Esophagus squamous epithelium (tissue), 5 donors: ENCODE results near the gene GNG2. TPM values are rescaled to one million over a fixed set of nuclear protein-coding genes. Genes with fewer than 3 reads are reported as not detected.
A peak's percentile ranks its signal among the peaks of the same experiment; 100 is the strongest.

Experiments
- DNase-seq: peaks from one replicate; lab custom pipeline; 2025; lab: John Stamatoyannopoulos, UW
- H3K27ac ChIP-seq, 4 donors: fragments of 200-600 bp; sonication (generic); one replicate each; pipeline ENCODE4 v1.5.1; 2016 to 2019; ENCODE audit warnings: mild to moderate bottlenecking in 1 of 4
- H3K27me3 ChIP-seq, 4 donors: fragments of 200-600 bp; sonication (generic); 1 replicate in 3 of 4; 2 replicates in 1 of 4; pipeline versions ENCODE4 v1.5.1 to v1.6.0; 2017 to 2021; ENCODE audit warnings: antibody characterized with exemption in 1 of 4
- H3K36me3 ChIP-seq, 3 donors: fragments of 200-600 bp; sonication (generic); one replicate each; pipeline ENCODE4 v1.5.1; 2016 to 2019
- H3K4me1 ChIP-seq, 3 donors: fragments of 200-600 bp; sonication (generic); one replicate each; pipeline ENCODE4 v1.5.1; 2017 to 2019
- H3K4me3 ChIP-seq, 4 donors: fragments of 200-600 bp; sonication (generic); 1 replicate in 3 of 4; 2 replicates in 1 of 4; pipeline ENCODE4 v1.5.1; 2016 to 2019; ENCODE audit warnings: mild to moderate bottlenecking in 2 of 4, moderate library complexity in 1 of 4
- H3K9me3 ChIP-seq, 3 donors: fragments of 200-600 bp; sonication (generic); one replicate each; pipeline ENCODE4 v1.5.1; 2016 to 2019
- POLR2A ChIP-seq, 4 donors: fragments of 450-650 bp; IDR thresholded peaks; one replicate each; pipeline ENCODE4 v1.6.1; 2017; ENCODE audit warnings: antibody characterized with exemption in 4 of 4, mild to moderate bottlenecking in 4 of 4, moderate library complexity in 3 of 4
- WGBS, 2 donors: methylation state at CpG; one replicate each; pipeline ENCODE4 v1.1.5; 2018; 5-methylcytosine and 5-hydroxymethylcytosine counted together
- intact Hi-C: fragments of 100-400 bp; cut with DNase I; formaldehyde crosslinking; loops from one replicate; pipeline ENCODE4 v1.15.0; 2022
- total RNA-seq, 4 donors: library from RNA; depleted of rRNA; stranded (reverse); fragments of >200 nt; gene quantifications; one replicate each; pipeline ENCODE4 v1.1.0, GENCODE V29; 2016
- TF ChIP-seq, protein P1 (sequence below), 6 experiments: fragments of 450-650 bp in 4 of 6; fragments of 200-600 bp in 2 of 6; sonication (generic) in 2 of 6; IDR thresholded peaks; one replicate each; pipeline ENCODE4 v1.5.1; 2016 to 2019; ENCODE audit warnings: antibody characterized with exemption in 6 of 6, mild to moderate bottlenecking in 4 of 6, moderate library complexity in 4 of 6
- donor health status: DM: yes; HTN: yes; CAD: no.

The GNG2 gene
- total RNA-seq, 4 donors from 2014 or later, result 1.5 to 8.8 (median 3.7) TPM

DNA sequence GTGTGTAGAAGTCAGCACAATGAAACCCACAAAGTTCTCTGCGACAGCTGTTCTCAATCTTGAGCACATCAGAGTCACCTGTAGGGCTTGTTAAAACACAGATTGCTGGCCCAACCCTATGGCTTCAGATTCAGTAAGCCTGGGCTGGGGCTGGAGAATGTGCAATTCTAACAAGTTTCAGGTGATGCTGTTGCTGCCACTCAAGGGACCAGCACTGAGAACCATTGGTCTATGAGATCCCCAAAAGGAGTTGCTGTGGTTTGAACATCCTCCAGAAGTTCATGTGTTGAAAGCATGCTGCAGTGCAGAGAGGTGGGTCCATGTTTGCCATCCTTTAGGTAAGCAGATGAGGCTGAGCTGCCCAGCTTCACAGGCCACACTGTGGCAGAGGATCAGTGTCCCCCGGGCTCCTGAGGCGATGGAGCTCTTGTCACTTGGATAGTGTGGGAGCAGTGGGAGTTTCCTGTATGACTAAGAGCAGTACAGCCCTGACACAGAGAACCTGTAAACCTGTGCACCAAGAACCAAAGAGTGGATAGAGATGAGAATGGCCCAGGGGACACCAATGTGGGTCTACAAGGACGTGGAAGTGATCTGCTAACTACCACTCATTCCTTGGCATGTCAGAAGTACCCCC is 120.9 kb downstream of the GNG2 start:
- no peak for DNase-seq
- TF ChIP-seq POLR2A (IDR thresholded peaks at IDR 0.05), result no peak
- TF ChIP-seq, protein P1, sequence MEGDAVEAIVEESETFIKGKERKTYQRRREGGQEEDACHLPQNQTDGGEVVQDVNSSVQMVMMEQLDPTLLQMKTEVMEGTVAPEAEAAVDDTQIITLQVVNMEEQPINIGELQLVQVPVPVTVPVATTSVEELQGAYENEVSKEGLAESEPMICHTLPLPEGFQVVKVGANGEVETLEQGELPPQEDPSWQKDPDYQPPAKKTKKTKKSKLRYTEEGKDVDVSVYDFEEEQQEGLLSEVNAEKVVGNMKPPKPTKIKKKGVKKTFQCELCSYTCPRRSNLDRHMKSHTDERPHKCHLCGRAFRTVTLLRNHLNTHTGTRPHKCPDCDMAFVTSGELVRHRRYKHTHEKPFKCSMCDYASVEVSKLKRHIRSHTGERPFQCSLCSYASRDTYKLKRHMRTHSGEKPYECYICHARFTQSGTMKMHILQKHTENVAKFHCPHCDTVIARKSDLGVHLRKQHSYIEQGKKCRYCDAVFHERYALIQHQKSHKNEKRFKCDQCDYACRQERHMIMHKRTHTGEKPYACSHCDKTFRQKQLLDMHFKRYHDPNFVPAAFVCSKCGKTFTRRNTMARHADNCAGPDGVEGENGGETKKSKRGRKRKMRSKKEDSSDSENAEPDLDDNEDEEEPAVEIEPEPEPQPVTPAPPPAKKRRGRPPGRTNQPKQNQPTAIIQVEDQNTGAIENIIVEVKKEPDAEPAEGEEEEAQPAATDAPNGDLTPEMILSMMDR (IDR thresholded peaks at IDR 0.05), result no peak
- Histone ChIP-seq H3K4me1 (peaks cover 0 to 7% (median 4%) of the 10 kb centered on the region in 3 donors), H3K9me3 (no peaks in the 10 kb centered on the region), H3K36me3 (no peaks in the 10 kb centered on the region), H3K27me3 (no peaks in the 10 kb centered on the region), H3K27ac (no peak overlapping the region), H3K4me3 (no peak overlapping the region)
- WGBS, 2 donors, result 74 to 83% methylated on average over 2 of the region's 4 CpGs
- intact Hi-C loops, result no loop called here

DNA sequence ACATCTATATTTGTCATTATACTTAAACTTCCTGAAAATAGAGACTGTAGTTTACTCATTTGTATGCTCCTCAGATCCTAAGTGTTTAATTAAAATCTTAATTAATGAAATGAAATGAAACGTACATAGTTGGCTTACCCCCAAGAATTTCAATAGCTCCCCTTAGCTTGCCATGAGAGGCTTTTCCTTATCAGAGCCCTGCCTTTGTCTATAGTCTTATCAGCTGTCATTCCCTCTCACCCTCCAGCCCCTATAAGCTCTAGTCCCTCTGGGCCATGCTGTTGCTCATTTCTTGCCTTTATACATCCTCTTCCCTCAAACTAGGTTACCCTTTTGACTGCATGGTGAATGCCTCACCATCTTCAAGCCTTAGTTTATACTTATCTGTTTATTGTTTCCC is 127.8 kb downstream of the GNG2 start:
- peaks cover 5 to 39% (median 7%) of the 10 kb centered on the region in 3 donors for H3K4me1 ChIP-seq
- H3K27me3 ChIP-seq, result no peaks in the 10 kb centered on the region
- peak overlapping the region in 2 of 4 donors; percentile 94 for H3K27ac ChIP-seq
- intact Hi-C loops, result no loop called here
- no peak overlapping the region for H3K4me3 ChIP-seq
- DNase-seq, result no peak
- TF ChIP-seq, protein P1 (IDR thresholded peaks at IDR 0.05), result no peak
- TF ChIP-seq POLR2A (IDR thresholded peaks at IDR 0.05), result no peak
- 64 to 69% methylated on average over 1 of the region's 1 CpG for WGBS, 2 donors
- H3K9me3 ChIP-seq, result no peaks in the 10 kb centered on the region
- peaks cover 0 to 23% (median 0%) of the 10 kb centered on the region in 3 donors for H3K36me3 ChIP-seq

- peaks cover 0 to 36% (median 0%) of the 10 kb centered on the region in 3 donors for H3K36me3 ChIP-seq
- peaks cover 5 to 43% (median 10%) of the 10 kb centered on the region in 3 donors for H3K4me1 ChIP-seq
- H3K9me3 ChIP-seq, result no peaks in the 10 kb centered on the region
- H3K4me3 ChIP-seq, result peak within 1 kb of the TSS; percentile 85 to 97 (median 90)
- peak within 1 kb of the TSS; percentile 90 to 94 (median 93) for H3K27ac ChIP-seq
- intact Hi-C loops, result no loop called here
- TF ChIP-seq POLR2A (IDR thresholded peaks at IDR 0.05), result peak in 3 of 4 donors; percentile 60 to 90 (median 82)
- TF ChIP-seq, protein P1 (IDR thresholded peaks at IDR 0.05), result peak in 1 of 6 experiments; percentile 32
- 0 to 1% methylated on average over 30 to 34 of the region's 72 CpGs for WGBS, 2 donors
- peak; percentile 38 for DNase-seq
- no peaks in the 10 kb centered on the region for H3K27me3 ChIP-seq
Measured at GRCh38 chr14:51989293-51990234, 129.2 kb downstream of the GNG2 start, which contains the start of gene RTRAF. RTRAF (plus strand) TSS chr14:51989546; CDS start chr14:51989640, 94 bp downstream.

DNA sequence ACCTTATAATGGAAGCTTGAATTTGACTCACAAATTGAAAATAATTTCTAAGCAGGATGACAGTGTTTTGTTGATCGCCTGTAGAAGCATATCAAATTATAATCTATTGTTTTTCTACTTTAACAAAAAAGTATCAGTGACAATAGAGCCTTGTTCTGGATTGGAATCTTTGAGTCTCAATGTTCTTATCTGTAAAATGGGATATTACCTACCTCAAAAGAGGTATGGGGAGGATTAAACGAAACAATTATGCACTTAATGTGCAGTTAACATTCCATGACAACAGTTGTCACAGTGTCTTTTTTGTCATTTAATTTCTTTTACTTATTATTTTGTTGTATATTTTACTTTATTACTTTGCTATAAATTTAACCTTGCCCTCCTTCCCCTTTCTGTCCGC is 130.1 kb downstream of the GNG2 start:
- Histone ChIP-seq H3K36me3 (peaks cover 0 to 45% (median 0%) of the 10 kb centered on the region in 3 donors), H3K9me3 (no peaks in the 10 kb centered on the region), H3K4me3 (peak overlapping the region; percentile 85 to 97 (median 90)), H3K4me1 (peaks cover 5 to 43% (median 10%) of the 10 kb centered on the region in 3 donors), H3K27ac (peak overlapping the region in 1 of 4 donors; percentile 94), H3K27me3 (no peaks in the 10 kb centered on the region)
- WGBS, 2 donors, result 62 to 74% methylated on average over 3 of the region's 3 CpGs
- TF ChIP-seq POLR2A (IDR thresholded peaks at IDR 0.05), result no peak
- TF ChIP-seq, protein P1 (IDR thresholded peaks at IDR 0.05), result no peak
- intact Hi-C loops, result no loop called here
- no peak for DNase-seq
